NCI-H1105 (cell line): ENCODE results near the gene HSD17B13.
"Not testable (repeated sequence)": the region's sequence is repeated elsewhere in the genome, so short reads cannot be mapped to it uniquely, and the experiment has no call there.

Experiments
- DNase-seq: peaks from one replicate; lab custom pipeline; 2025; lab: John Stamatoyannopoulos, UW

Gene HSD17B13

GRCh38 chr4:87315000-87315399 is 7.7 kb downstream of the HSD17B13 start:
- DNase-seq: not testable (repeated sequence)

GRCh38 chr4:87313756-87314155 is 8.9 kb downstream of the HSD17B13 start:
- no peak for DNase-seq

- DNase-seq: no peak
Measured at GRCh38 chr4:87311684-87312083, 11.0 kb downstream of the HSD17B13 start.

DNA sequence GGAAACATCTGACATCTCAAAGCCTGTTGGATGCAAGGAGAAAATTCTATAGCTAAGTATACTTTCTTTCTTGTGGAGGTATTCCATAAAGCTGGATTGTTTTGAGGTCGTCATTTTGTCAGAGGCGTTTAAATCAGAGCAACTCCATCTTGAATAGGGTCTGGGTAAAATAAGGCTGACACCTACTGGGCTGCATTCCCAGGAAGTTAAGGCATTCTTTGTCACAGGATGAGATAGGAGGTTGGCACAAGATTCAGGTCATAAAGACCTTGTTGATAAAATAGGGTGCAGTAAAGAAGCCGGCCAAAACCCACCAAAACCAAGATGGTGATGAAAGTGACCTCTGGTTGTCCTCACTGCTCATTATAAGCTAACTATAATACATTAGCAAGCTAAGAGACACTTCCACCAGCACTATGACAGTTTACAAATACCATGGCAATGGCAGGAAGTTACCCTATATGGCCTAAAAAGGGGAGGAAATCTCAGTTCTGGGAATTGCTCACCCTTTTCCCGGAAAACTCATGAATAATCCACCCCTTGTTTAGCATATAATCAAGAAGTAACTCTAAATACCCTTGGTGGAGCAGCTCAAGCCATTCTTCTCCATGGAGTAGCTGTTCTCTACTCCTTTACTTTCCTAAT is 11.9 kb downstream of the HSD17B13 start:
- no peak for DNase-seq

- DNase-seq: no peak
Measured at GRCh38 chr4:87309625-87310024, 13.1 kb downstream of the HSD17B13 start.

GRCh38 chr4:87306056-87306455 is 16.6 kb downstream of the HSD17B13 start:
- DNase-seq: no peak

- no peak for DNase-seq
Measured at GRCh38 chr4:87305562-87305961, 17.1 kb downstream of the HSD17B13 start.

DNA sequence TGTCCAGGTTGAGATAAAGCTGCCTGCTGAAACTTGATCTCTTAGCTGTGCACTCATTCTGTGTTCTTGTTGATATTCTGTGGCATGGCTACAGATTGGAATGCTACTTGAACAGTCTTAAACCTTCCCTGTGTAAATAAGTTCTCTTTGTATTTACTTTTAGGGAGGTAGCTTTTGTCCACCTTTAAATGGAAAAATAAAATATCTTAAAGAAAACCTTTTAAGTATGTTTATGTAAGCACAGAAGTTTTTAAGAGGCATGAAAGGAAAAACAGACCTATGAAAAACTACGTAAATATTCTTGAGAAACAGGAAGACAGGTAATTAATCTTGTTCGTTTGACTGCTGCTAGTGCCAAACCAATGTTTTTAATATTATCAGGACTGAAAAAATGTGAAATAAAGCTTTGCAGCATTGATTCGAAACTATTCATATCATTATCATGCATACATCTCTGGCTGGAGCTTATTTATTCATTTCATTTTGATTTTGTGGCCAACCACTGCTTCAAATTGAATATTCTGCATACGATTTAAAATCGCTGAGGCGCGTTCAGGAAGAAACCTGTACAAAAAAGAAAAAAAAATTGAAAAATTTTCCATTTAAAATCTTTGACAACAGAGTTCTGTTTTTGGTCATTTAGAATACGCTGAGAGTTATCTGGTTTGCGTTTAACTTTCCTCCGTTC is 17.8 kb downstream of the HSD17B13 start:
- DNase-seq: no peak

GRCh38 chr4:87299898-87300297 is 22.8 kb downstream of the HSD17B13 start:
- DNase-seq: no peak

DNA sequence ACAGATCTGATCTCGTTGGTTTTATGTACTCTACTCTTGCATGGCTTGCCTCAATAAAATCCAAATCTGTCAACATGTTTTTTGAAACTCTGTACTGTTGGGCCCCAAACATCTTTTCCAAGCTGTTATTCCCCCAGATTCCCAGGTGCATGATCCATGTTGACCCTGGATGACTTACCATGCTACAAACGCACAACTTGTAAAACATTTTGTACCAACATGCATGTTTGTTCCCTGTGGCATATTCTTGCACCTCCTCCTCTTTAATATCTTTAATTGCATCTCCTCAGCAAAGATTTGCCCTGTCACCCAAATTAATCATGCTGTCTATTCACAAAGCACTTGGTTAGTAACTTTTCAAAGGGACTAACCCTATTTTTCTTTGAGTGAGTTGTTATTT is 24.3 kb downstream of the HSD17B13 start:
- DNase-seq: no peak

- not testable (repeated sequence) for DNase-seq
Measured at GRCh38 chr4:87294911-87295310, 27.8 kb downstream of the HSD17B13 start.

- not testable (repeated sequence) for DNase-seq
Measured at GRCh38 chr4:87293889-87294288, 28.8 kb downstream of the HSD17B13 start.

DNA sequence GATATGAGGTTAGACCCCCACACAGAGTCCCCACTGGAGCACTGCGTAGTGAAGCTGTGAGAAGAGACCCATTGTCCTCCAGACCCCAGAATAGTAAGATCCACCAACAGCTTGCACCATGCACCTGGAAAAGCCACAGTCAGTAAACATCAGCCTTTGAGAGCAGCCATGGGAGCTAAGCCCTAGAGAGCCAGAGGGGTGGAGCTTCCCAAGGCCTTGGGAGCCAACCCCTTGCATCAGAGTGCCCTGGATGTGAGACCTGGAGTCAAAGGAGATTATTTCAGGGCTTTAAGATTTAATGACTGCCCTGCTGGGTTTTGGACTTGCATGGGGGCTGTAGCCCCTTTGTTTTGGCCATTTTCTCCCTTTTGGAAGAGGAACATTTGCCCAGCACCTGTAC is 35.7 kb downstream of the HSD17B13 start:
- DNase-seq: no peak

GRCh38 chr4:87284268-87284667 is 38.4 kb downstream of the HSD17B13 start:
- not testable (repeated sequence) for DNase-seq

DNA sequence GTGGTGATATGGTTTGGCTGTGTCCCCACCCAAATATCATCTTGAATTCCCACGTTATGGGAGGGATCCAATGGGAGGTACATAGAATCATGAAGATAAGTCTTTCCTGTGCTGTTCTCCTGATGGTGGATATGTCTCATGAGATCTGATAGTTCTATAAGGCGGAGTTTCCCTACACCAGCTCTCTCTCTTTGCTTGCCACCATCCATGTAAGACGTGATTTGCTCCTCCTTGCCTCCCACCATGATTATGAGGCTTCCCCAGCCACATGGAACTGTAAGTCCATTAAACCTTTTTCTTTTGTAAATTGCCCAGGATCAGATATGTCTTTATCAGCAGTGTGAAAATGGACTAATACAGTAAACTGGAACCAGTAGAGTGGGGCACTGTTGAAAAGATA is 39.5 kb downstream of the HSD17B13 start:
- DNase-seq: no peak

DNA sequence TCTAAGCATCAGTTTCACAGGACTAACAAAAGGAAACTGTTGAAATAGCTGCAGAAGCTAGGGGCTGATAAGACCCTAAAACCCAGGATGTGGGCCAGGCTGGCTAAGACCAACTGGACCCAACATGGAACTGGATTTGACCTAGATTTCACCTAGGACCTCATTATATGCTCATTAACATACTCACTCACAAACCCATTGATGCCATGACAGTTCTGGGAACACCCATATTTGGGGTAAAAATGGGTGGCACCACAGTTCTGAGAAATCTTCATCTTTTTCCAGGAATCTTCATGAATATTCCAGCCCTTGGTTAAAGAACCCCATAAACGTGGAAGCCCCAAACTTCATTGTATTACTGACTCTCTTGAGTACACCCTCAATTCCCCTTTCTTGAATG is 41.1 kb downstream of the HSD17B13 start:
- DNase-seq: no peak

- no peak for DNase-seq
Measured at GRCh38 chr4:87278335-87278794, 44.3 kb downstream of the HSD17B13 start.

GRCh38 chr4:87275311-87275710 is 47.4 kb downstream of the HSD17B13 start:
- no peak for DNase-seq

DNA sequence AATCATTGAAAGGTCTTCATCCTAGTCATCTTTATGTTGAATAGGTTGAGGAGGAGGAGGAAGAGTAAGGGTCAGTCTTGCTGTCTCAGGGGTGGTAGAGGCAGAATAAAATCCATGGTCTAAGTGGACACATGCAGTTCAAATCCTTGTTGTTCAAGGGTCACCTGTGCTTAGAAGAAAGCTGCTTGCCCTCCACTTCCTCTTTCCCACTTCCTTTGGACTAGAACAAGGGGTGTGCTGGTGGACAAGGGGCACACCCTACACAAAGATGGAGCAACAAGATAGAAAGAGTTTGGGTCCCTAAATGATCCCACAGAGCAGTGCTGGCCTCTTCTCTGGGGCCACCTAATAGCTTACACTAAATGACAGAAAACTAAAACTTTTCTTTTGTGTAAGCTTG is 47.9 kb downstream of the HSD17B13 start:
- no peak for DNase-seq

GRCh38 chr4:87274327-87274726 is 48.4 kb downstream of the HSD17B13 start:
- no peak for DNase-seq

DNA sequence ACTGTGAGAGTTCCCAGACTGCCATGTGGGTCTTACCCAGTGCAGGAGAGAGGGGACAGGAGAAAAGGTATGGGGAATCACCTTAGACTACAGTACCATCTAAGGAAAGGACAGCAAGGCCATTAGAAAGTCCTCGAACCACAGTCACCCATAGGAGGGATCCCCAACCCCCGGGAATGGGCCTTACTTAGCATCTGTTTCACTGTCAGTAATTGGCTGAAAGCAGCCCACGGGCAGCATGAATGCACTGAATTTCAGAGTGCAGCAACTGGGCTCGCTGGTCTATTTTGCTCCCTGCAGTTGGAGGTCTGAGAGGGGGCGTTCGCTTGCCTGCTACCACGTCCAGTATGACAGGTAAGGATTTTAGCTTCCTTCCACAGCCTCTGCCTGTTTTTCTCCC is 51.9 kb downstream of the HSD17B13 start:
- DNase-seq: no peak

- peak; percentile 21 for DNase-seq
Measured at GRCh38 chr4:87270144-87270543, 52.5 kb downstream of the HSD17B13 start.

GRCh38 chr4:87268411-87268810 is 54.3 kb downstream of the HSD17B13 start:
- DNase-seq: no peak

- DNase-seq: no peak
Measured at GRCh38 chr4:87266986-87267385, 55.7 kb downstream of the HSD17B13 start.
